Measurements from ENCODE around the gene HSD17B8. TPM values are rescaled to one million over a fixed set of nuclear protein-coding genes. Genes with fewer than 3 reads are reported as not detected.

The HSD17B8 gene
- total and polyA plus RNA-seq, 2 experiments from 2014 or later, result 4.3 to 8.9 TPM

GRCh38 chr6:33191383-33192104, 12.9 kb upstream of the HSD17B8 start:
- no peaks in the 10 kb centered on the region for H3K9me3 Mint-ChIP-seq
- peaks cover 22% of the 10 kb centered on the region for H3K36me3 Mint-ChIP-seq (ENCODE audit: low read depth)
- Histone ChIP-seq H3K27me3 (ENCODE audit: insufficient read depth) (peaks cover 27% of the 10 kb centered on the region), H3K9me2 (ENCODE audit: insufficient read depth) (no peaks in the 10 kb centered on the region), H3K4me2 (peak overlapping the region; percentile 100), H3F3A (replicated peaks; ENCODE audit: low read depth) (0 out of 2 replicates have a peak, but pooled peaks cover 2% of the 10 kb centered on the region), H3K4me1 (ENCODE audit: insufficient read depth) (peaks cover 11% of the 10 kb centered on the region), H3K79me2 (replicated peaks; ENCODE audit: insufficient read depth) (no peaks in the 10 kb centered on the region), H3K4me3 (peak overlapping the region; percentile 94), H4K20me1 (replicated peaks; ENCODE audit: insufficient read depth) (no peaks in the 10 kb centered on the region), H3K36me3 (ENCODE audit: insufficient read depth) (no peaks in the 10 kb centered on the region; the same call in 1 of the 2 replicates), H2AFZ (no peak overlapping the region; the same call in 1 of the 2 replicates), H3K27ac (ENCODE audit: low read depth) (no peak overlapping the region)
- H3K4me3 Mint-ChIP-seq, result peak overlapping the region; percentile 90
- peaks cover 13% of the 10 kb centered on the region for H3K4me1 Mint-ChIP-seq
- no peak for TF ChIP-seq JUNB (IDR thresholded peaks at IDR 0.05; ENCODE audit: unreplicated experiment)
- no peak for TF ChIP-seq ZNF462 (CRISPR knock-in tag; IDR thresholded peaks at IDR 0.05)
- no peak for TF ChIP-seq REST (IDR thresholded peaks at IDR 0.05; ENCODE audit: unreplicated experiment)
- no peak for TF ChIP-seq CTCF (conservative IDR thresholded peaks at IDR 0.05; ENCODE audit: low read depth in 2 of 2)
- no peak for TF ChIP-seq STAT1 (IDR thresholded peaks at IDR 0.05; ENCODE audit: unreplicated experiment)
- TF ChIP-seq ETS1 (IDR thresholded peaks at IDR 0.05), result no peak
- no peak for TF ChIP-seq POLR2AphosphoS5 (IDR thresholded peaks at IDR 0.05; ENCODE audit: low read depth)
- no peak for TF ChIP-seq ZNF114 (CRISPR knock-in tag; IDR thresholded peaks at IDR 0.05)
- TF ChIP-seq CREB1 (CRISPR knock-in tag; IDR thresholded peaks at IDR 0.05; ENCODE audit: low read depth), result no peak
- no peak for TF ChIP-seq EZH2phosphoT487 (IDR thresholded peaks at IDR 0.05; ENCODE audit: unreplicated experiment)
- no peak for TF ChIP-seq NANOG (IDR thresholded peaks at IDR 0.05; ENCODE audit: borderline replicate concordance)
- no peak for TF ChIP-seq ZNF331 (CRISPR knock-in tag; IDR thresholded peaks at IDR 0.05; ENCODE audit: low read depth)
- no peak for TF ChIP-seq EZH2 (IDR thresholded peaks at IDR 0.05; ENCODE audit: low read depth, unreplicated experiment)
- peak; percentile 50 for DNase-seq (ENCODE audit: low spot score)
- peak; percentile 50 for ATAC-seq
- H3K27ac Mint-ChIP-seq, result no peak overlapping the region
- H3K27me3 Mint-ChIP-seq (ENCODE audit: insufficient read depth, low read depth, poor library complexity), result peaks cover 18% of the 10 kb centered on the region

Data from GM23338 (cell line).